Esophagus squamous epithelium (tissue), 5 donors: ENCODE data around the gene FBXW4. TPM values are rescaled to one million over a fixed set of nuclear protein-coding genes. Genes with fewer than 3 reads are reported as not detected.

Experiments
- DNase-seq: peaks from one replicate; lab custom pipeline; 2025; lab: John Stamatoyannopoulos, UW
- H3K27ac ChIP-seq, 4 donors: fragments of 200-600 bp; sonication (generic); one replicate each; pipeline ENCODE4 v1.5.1; 2016 to 2019; ENCODE audit warnings: mild to moderate bottlenecking in 1 of 4
- H3K27me3 ChIP-seq, 4 donors: fragments of 200-600 bp; sonication (generic); 1 replicate in 3 of 4; 2 replicates in 1 of 4; pipeline versions ENCODE4 v1.5.1 to v1.6.0; 2017 to 2021; ENCODE audit warnings: antibody characterized with exemption in 1 of 4
- H3K36me3 ChIP-seq, 3 donors: fragments of 200-600 bp; sonication (generic); one replicate each; pipeline ENCODE4 v1.5.1; 2016 to 2019
- H3K4me1 ChIP-seq, 3 donors: fragments of 200-600 bp; sonication (generic); one replicate each; pipeline ENCODE4 v1.5.1; 2017 to 2019
- H3K4me3 ChIP-seq, 4 donors: fragments of 200-600 bp; sonication (generic); 1 replicate in 3 of 4; 2 replicates in 1 of 4; pipeline ENCODE4 v1.5.1; 2016 to 2019; ENCODE audit warnings: mild to moderate bottlenecking in 2 of 4, moderate library complexity in 1 of 4
- H3K9me3 ChIP-seq, 3 donors: fragments of 200-600 bp; sonication (generic); one replicate each; pipeline ENCODE4 v1.5.1; 2016 to 2019
- POLR2A ChIP-seq, 4 donors: fragments of 450-650 bp; IDR thresholded peaks; one replicate each; pipeline ENCODE4 v1.6.1; 2017; ENCODE audit warnings: antibody characterized with exemption in 4 of 4, mild to moderate bottlenecking in 4 of 4, moderate library complexity in 3 of 4
- WGBS, 2 donors: methylation state at CpG; one replicate each; pipeline ENCODE4 v1.1.5; 2018; 5-methylcytosine and 5-hydroxymethylcytosine counted together
- intact Hi-C: fragments of 100-400 bp; cut with DNase I; formaldehyde crosslinking; loops from one replicate; pipeline ENCODE4 v1.15.0; 2022
- total RNA-seq, 4 donors: library from RNA; depleted of rRNA; stranded (reverse); fragments of >200 nt; gene quantifications; one replicate each; pipeline ENCODE4 v1.1.0, GENCODE V29; 2016
- TF ChIP-seq, protein P1 (sequence below), 6 experiments: fragments of 450-650 bp in 4 of 6; fragments of 200-600 bp in 2 of 6; sonication (generic) in 2 of 6; IDR thresholded peaks; one replicate each; pipeline ENCODE4 v1.5.1; 2016 to 2019; ENCODE audit warnings: antibody characterized with exemption in 6 of 6, mild to moderate bottlenecking in 4 of 6, moderate library complexity in 4 of 6
- donor health status: DM: yes; HTN: yes; CAD: no.

FBXW4 gene
- total RNA-seq, 4 donors from 2014 or later = 26.4 to 85.3 (median 44.0) TPM

DNA sequence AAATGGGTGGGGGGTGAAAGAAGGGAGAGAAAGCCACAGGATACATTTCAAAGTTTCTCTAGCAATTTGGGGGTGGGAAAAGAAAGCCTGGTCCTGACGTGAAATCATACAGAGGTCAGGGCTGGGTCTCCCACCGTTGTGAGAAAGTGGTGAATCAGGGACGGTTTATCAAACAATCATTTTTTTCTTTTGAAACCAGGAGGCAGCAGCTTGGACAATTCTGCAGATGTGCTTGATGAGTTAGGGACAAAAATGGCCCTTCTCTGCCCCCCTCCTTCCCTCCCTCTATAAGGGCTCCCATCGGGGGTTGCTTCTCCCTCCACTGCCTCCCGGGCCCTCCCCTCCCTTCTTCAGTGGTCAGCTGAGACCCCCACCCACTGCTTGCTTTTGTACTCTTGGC lies 43.6 kb downstream of the FBXW4 start:
- WGBS, 2 donors = 84 to 87% methylated on average over 5 of the region's 5 CpGs
- DNase-seq = no peak
- TF ChIP-seq, protein P1, sequence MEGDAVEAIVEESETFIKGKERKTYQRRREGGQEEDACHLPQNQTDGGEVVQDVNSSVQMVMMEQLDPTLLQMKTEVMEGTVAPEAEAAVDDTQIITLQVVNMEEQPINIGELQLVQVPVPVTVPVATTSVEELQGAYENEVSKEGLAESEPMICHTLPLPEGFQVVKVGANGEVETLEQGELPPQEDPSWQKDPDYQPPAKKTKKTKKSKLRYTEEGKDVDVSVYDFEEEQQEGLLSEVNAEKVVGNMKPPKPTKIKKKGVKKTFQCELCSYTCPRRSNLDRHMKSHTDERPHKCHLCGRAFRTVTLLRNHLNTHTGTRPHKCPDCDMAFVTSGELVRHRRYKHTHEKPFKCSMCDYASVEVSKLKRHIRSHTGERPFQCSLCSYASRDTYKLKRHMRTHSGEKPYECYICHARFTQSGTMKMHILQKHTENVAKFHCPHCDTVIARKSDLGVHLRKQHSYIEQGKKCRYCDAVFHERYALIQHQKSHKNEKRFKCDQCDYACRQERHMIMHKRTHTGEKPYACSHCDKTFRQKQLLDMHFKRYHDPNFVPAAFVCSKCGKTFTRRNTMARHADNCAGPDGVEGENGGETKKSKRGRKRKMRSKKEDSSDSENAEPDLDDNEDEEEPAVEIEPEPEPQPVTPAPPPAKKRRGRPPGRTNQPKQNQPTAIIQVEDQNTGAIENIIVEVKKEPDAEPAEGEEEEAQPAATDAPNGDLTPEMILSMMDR (IDR thresholded peaks at IDR 0.05) = no peak
- no peak for TF ChIP-seq POLR2A (IDR thresholded peaks at IDR 0.05)
- H3K4me1 ChIP-seq = no peaks in the 10 kb centered on the region
- no peaks in the 10 kb centered on the region for H3K27me3 ChIP-seq
- intact Hi-C loops = no loop called here
- H3K9me3 ChIP-seq = no peaks in the 10 kb centered on the region
- no peak overlapping the region for H3K27ac ChIP-seq
- H3K36me3 ChIP-seq = peaks cover 0 to 100% (median 7%) of the 10 kb centered on the region in 3 donors
- H3K4me3 ChIP-seq = no peak overlapping the region

DNA sequence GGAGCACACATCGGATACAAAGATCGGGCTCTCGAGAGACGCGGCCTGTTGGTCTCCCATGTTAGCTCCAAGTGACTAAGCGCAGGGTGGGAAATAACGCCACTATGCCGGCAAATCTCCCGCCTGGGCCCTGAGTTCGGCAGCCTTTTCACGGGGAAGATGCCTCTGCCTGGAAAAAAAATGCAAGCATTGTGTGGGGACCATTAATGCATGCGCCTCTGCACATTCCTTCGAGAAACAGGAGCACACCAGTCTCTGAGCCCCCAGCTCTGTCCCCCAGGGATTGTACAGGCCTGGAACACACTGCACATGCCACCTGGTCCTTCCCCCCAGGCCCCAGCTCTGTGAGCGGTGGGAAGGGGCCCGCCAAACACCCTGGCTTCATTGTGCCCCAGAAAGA lies 44.1 kb downstream of the FBXW4 start:
- no peaks in the 10 kb centered on the region for H3K27me3 ChIP-seq
- H3K4me3 ChIP-seq = no peak overlapping the region
- DNase-seq = no peak
- WGBS, 2 donors = 81 to 96% methylated on average over 11 to 13 of the region's 15 CpGs
- no peaks in the 10 kb centered on the region for H3K9me3 ChIP-seq
- no peak overlapping the region for H3K27ac ChIP-seq
- intact Hi-C loops = no loop called here
- peaks cover 0 to 100% (median 9%) of the 10 kb centered on the region in 3 donors for H3K36me3 ChIP-seq
- no peaks in the 10 kb centered on the region for H3K4me1 ChIP-seq
- TF ChIP-seq, protein P1 (IDR thresholded peaks at IDR 0.05) = no peak
- TF ChIP-seq POLR2A (IDR thresholded peaks at IDR 0.05) = no peak

DNA sequence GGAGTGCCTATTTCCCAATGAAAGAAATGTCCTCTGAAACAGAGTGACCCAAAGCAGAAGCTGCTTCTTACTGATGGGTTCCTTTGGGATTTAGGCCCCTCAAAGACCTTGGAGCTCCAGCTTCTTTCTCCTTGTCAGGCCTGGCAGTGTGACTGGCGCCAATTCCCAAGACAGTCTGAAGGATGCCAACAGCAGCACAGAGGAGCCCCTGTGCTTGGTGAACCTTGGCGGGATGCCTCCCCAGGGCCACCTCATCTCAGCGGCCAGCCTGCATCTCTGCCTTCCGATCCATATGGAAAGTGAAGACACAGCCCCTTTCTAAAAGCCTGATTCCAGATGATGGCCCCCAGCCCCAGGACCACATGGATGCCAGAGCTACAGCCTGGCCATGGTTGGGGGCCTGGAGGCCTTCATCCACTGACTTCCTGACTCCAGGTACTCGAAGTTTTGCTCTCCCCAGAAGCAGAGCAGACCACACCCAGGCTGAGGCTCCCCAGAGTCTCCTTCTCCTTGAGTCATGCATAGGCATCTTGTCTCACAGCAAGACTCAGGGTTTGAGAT lies 45.4 kb downstream of the FBXW4 start:
- H3K27me3 ChIP-seq = no peaks in the 10 kb centered on the region
- peaks cover 0 to 100% (median 5%) of the 10 kb centered on the region in 3 donors for H3K36me3 ChIP-seq
- intact Hi-C loops = no loop called here
- no peaks in the 10 kb centered on the region for H3K9me3 ChIP-seq
- H3K27ac ChIP-seq = no peak overlapping the region
- TF ChIP-seq, protein P1 (IDR thresholded peaks at IDR 0.05) = no peak
- TF ChIP-seq POLR2A (IDR thresholded peaks at IDR 0.05) = no peak
- no peak for DNase-seq
- H3K4me1 ChIP-seq = no peaks in the 10 kb centered on the region
- WGBS, 2 donors = 80 to 88% methylated on average over 1 to 3 of the region's 5 CpGs
- H3K4me3 ChIP-seq = no peak overlapping the region

DNA sequence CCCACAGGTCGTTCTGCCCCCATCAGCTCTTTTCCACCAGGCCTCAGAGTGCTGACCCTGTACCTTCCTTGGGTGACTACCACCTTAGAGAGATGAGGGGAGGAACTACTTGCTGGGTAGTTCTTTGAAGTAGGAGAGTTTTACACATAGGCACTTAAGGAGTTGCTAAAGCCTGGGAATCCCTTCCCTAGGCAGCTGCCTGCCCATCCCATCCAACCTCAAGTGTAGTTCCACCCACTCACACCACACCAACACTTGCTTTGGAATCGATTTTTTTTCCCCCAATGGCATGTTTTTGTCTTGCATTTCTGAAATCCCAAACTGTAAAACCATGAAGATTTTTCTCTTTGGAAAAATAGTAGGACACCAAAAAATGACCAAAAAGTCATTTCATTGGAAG lies 47.7 kb downstream of the FBXW4 start:
- intact Hi-C loops = no loop called here
- Histone ChIP-seq H3K9me3 (no peaks in the 10 kb centered on the region), H3K4me1 (no peaks in the 10 kb centered on the region), H3K27ac (no peak overlapping the region), H3K27me3 (no peaks in the 10 kb centered on the region), H3K36me3 (peaks cover 0 to 100% (median 5%) of the 10 kb centered on the region in 3 donors), H3K4me3 (no peak overlapping the region)
- no peak for DNase-seq
- TF ChIP-seq, protein P1 (IDR thresholded peaks at IDR 0.05) = no peak
- no peak for TF ChIP-seq POLR2A (IDR thresholded peaks at IDR 0.05)
- WGBS, 2 donors = 84 to 86% methylated on average over 2 of the region's 2 CpGs

DNA sequence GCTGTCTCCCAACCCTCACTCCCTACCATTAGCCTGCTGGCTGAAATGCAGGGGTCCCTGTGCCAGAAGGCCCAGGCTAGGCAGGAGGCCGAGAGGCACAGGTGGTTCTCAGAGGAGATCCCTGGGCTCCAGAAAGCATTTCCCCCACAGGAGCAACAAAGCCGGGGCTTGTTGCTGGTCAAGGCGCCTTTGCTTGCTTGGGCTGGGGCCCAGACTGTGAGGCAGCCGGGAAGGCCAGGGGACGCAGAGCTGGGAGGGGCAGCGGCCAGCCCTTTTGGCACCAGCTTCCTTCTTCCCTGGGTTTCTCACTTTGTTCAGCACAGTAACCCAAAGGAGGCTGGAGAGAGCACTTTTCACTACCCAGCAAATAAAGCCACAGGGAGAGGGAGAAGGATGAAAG lies 48.6 kb downstream of the FBXW4 start:
- DNase-seq = no peak
- H3K9me3 ChIP-seq = no peaks in the 10 kb centered on the region
- TF ChIP-seq, protein P1 (IDR thresholded peaks at IDR 0.05) = no peak
- no peak for TF ChIP-seq POLR2A (IDR thresholded peaks at IDR 0.05)
- H3K4me1 ChIP-seq = no peaks in the 10 kb centered on the region
- intact Hi-C loops = no loop called here
- no peak overlapping the region for H3K4me3 ChIP-seq
- H3K27me3 ChIP-seq = no peaks in the 10 kb centered on the region
- H3K27ac ChIP-seq = no peak overlapping the region
- 83 to 100% methylated on average over 1 to 5 of the region's 6 CpGs for WGBS, 2 donors
- H3K36me3 ChIP-seq = peaks cover 0 to 93% (median 5%) of the 10 kb centered on the region in 3 donors
